Liver (tissue), 9 donors: ENCODE results near the gene TLE1. TPM values are rescaled to one million over a fixed set of nuclear protein-coding genes. Genes with fewer than 3 reads are reported as not detected.

Source experiments
- DNase-seq: peaks from one replicate; pipeline ENCODE4 v3.0.0-alpha.2; 2017; ENCODE audit warnings: low spot score
- H3K27ac ChIP-seq, 2 donors: one replicate each; pipeline ENCODE4 v1.7.0; 2013; ENCODE audit warnings: inconsistent platforms in 2 of 2, low read length in 2 of 2, control low read depth in 1 of 2, low read depth in 1 of 2, mild to moderate bottlenecking in 1 of 2
- H3K27me3 ChIP-seq, 4 donors: one replicate each; pipeline versions ENCODE4 v1.6.1 to v1.7.0; 2013; ENCODE audit warnings: low read length in 3 of 4, inconsistent platforms in 1 of 4, mild to moderate bottlenecking in 1 of 4, moderate library complexity in 1 of 4; ENCODE audit not compliant: control insufficient read depth in 4 of 4, insufficient read depth in 4 of 4
- H3K36me3 ChIP-seq, 4 donors: one replicate each; pipeline versions ENCODE4 v1.6.1 to v1.7.0; 2013; ENCODE audit warnings: low read length in 3 of 4, mild to moderate bottlenecking in 3 of 4, low read depth in 1 of 4, moderate library complexity in 1 of 4; ENCODE audit not compliant: control insufficient read depth in 4 of 4, insufficient read depth in 3 of 4
- H3K4me1 ChIP-seq, 4 donors: one replicate each; pipeline versions ENCODE4 v1.6.1 to v1.7.0; 2013; ENCODE audit warnings: low read length in 3 of 4, mild to moderate bottlenecking in 3 of 4, moderate library complexity in 1 of 4; ENCODE audit not compliant: control insufficient read depth in 4 of 4, insufficient read depth in 4 of 4
- H3K4me3 ChIP-seq, 3 donors: one replicate each; pipeline versions ENCODE4 v1.6.1 to v1.7.0; 2013; ENCODE audit warnings: low read length in 3 of 3, control low read depth in 1 of 3, low read depth in 1 of 3, mild to moderate bottlenecking in 1 of 3
- H3K9ac ChIP-seq, 2 donors: one replicate each; pipeline ENCODE4 v1.7.0; 2013; ENCODE audit warnings: low read length in 2 of 2, mild to moderate bottlenecking in 2 of 2, moderate library complexity in 2 of 2, control low read depth in 1 of 2, low read depth in 1 of 2
- H3K9me3 ChIP-seq, 4 donors: one replicate each; pipeline versions ENCODE4 v1.6.1 to v1.7.0; 2013; ENCODE audit warnings: low read length in 3 of 4; ENCODE audit not compliant: control insufficient read depth in 4 of 4
- EGR1 ChIP-seq, 2 donors: IDR thresholded peaks; 2 replicates each; pipeline ENCODE4 v1.6.1; 2016 to 2018; ENCODE audit warnings: antibody characterized with exemption in 2 of 2, low read depth in 2 of 2
- FOXA1 ChIP-seq: IDR thresholded peaks from 2 replicates; pipeline ENCODE4 v1.6.1; 2016; ENCODE audit warnings: antibody characterized with exemption
- FOXA2 ChIP-seq: IDR thresholded peaks from 2 replicates; pipeline ENCODE4 v1.6.1; 2016; ENCODE audit warnings: antibody characterized with exemption
- GABPA ChIP-seq, 2 donors: IDR thresholded peaks in 1 of 2; conservative IDR thresholded peaks in 1 of 2; 2 replicates each; pipeline ENCODE4 v1.6.1; 2016; ENCODE audit warnings: antibody characterized with exemption in 2 of 2, mild to moderate bottlenecking in 1 of 2, moderate library complexity in 1 of 2
- HNF4A ChIP-seq, 2 donors: conservative IDR thresholded peaks; 2 replicates each; pipeline ENCODE4 v1.6.1; 2016; ENCODE audit warnings: antibody characterized with exemption in 2 of 2, mild to moderate bottlenecking in 2 of 2
- HNF4G ChIP-seq: IDR thresholded peaks from 2 replicates; pipeline ENCODE4 v1.6.1; 2016; ENCODE audit warnings: antibody characterized with exemption
- JUND ChIP-seq, 2 donors: IDR thresholded peaks; 2 replicates each; pipeline ENCODE4 v1.6.1; 2016; ENCODE audit warnings: antibody characterized with exemption in 2 of 2
- NR2F2 ChIP-seq: IDR thresholded peaks from 2 replicates; pipeline ENCODE4 v1.6.1; 2016; ENCODE audit warnings: antibody characterized with exemption
- RAD21 ChIP-seq, 2 donors: IDR thresholded peaks; 2 replicates each; pipeline ENCODE4 v1.6.1; 2016; ENCODE audit warnings: antibody characterized with exemption in 2 of 2, mild to moderate bottlenecking in 2 of 2
- REST ChIP-seq: IDR thresholded peaks from 2 replicates; pipeline ENCODE4 v1.6.1; 2016; ENCODE audit warnings: antibody characterized with exemption, mild to moderate bottlenecking
- RXRA ChIP-seq, 2 donors: IDR thresholded peaks; 2 replicates each; pipeline ENCODE4 v1.6.1; 2017 to 2018; ENCODE audit warnings: antibody characterized with exemption in 2 of 2, mild to moderate bottlenecking in 1 of 2
- SP1 ChIP-seq: IDR thresholded peaks from 2 replicates; pipeline ENCODE4 v1.6.1; 2018; ENCODE audit warnings: antibody characterized with exemption, mild to moderate bottlenecking
- TAF1 ChIP-seq: conservative IDR thresholded peaks from 2 replicates; pipeline ENCODE4 v1.6.1; 2016; ENCODE audit warnings: antibody characterized with exemption, mild to moderate bottlenecking
- YY1 ChIP-seq: IDR thresholded peaks from 2 replicates; pipeline ENCODE4 v1.6.1; 2016; ENCODE audit warnings: antibody characterized with exemption, mild to moderate bottlenecking
- WGBS: extraction: QIAGEN DNeasy Blood & Tissue Kit; methylation state at CpG from one replicate; pipeline ENCODE4 v1.1.7; 2013; 5-methylcytosine and 5-hydroxymethylcytosine counted together
- polyA plus RNA-seq, 2 donors: library from polyadenylated mRNA; stranded (reverse) in 1 of 2; unstranded in 1 of 2; fragments of 200-250 nt in 1 of 2; fragments of >200 nt in 1 of 2; fragmentation: Nextera tagmentation in 1 of 2; extraction: Ambion mirVana in 1 of 2; gene quantifications; one replicate each; pipeline versions ENCODE4 v1.2.1 to v1.2.3, GENCODE V29; 2013 to 2015
- total RNA-seq, 2 donors: library from RNA; depleted of rRNA; stranded (reverse); fragments of >200 nt; gene quantifications; one replicate each; pipeline ENCODE4 v1.2.3, GENCODE V29; 2014
- TF ChIP-seq, protein P1 (sequence below): IDR thresholded peaks from 2 replicates; pipeline ENCODE4 v1.6.1; 2016; ENCODE audit warnings: antibody characterized with exemption
- TF ChIP-seq, protein P2 (sequence below): IDR thresholded peaks from 2 replicates; pipeline ENCODE4 v1.6.1; 2016; ENCODE audit warnings: antibody characterized with exemption
- TF ChIP-seq, protein P3 (sequence below): IDR thresholded peaks from 2 replicates; pipeline ENCODE4 v1.6.1; 2016; ENCODE audit warnings: antibody characterized with exemption
- donor health status: healthy.
- donor health status: healthy.
- donor health status: healthy.
- donor health status: healthy.
- donor health status: healthy.

TLE1 gene
- total and polyA plus RNA-seq, 4 donors = 25.2 to 45.4 (median 25.7) TPM

- TF ChIP-seq, protein P1, sequence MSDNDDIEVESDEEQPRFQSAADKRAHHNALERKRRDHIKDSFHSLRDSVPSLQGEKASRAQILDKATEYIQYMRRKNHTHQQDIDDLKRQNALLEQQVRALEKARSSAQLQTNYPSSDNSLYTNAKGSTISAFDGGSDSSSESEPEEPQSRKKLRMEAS = no peak
- TF ChIP-seq EGR1 (IDR thresholded peaks at IDR 0.05; ENCODE audit: low read depth in 2 of 2) (no peak), NR2F2 (no peak), FOXA1 (no peak), FOXA2 (no peak), YY1 (no peak), REST (no peak), HNF4A (conservative IDR thresholded peaks at IDR 0.05) (no peak), JUND (IDR thresholded peaks at IDR 0.05) (no peak), GABPA (IDR thresholded peaks at IDR 0.05 in 1 of 2, conservative IDR thresholded peaks at IDR 0.05 in 1 of 2) (no peak), RAD21 (IDR thresholded peaks at IDR 0.05) (no peak), RXRA (IDR thresholded peaks at IDR 0.05) (no peak), SP1 (no peak), TAF1 (no peak)
- TF ChIP-seq, protein P2, sequence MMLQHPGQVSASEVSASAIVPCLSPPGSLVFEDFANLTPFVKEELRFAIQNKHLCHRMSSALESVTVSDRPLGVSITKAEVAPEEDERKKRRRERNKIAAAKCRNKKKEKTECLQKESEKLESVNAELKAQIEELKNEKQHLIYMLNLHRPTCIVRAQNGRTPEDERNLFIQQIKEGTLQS = no peak
- TF ChIP-seq, protein P3, sequence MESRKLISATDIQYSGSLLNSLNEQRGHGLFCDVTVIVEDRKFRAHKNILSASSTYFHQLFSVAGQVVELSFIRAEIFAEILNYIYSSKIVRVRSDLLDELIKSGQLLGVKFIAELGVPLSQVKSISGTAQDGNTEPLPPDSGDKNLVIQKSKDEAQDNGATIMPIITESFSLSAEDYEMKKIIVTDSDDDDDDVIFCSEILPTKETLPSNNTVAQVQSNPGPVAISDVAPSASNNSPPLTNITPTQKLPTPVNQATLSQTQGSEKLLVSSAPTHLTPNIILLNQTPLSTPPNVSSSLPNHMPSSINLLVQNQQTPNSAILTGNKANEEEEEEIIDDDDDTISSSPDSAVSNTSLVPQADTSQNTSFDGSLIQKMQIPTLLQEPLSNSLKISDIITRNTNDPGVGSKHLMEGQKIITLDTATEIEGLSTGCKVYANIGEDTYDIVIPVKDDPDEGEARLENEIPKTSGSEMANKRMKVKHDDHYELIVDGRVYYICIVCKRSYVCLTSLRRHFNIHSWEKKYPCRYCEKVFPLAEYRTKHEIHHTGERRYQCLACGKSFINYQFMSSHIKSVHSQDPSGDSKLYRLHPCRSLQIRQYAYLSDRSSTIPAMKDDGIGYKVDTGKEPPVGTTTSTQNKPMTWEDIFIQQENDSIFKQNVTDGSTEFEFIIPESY = no peak
- H3K27me3 ChIP-seq = no peaks in the 10 kb centered on the region
- no peaks in the 10 kb centered on the region for H3K9me3 ChIP-seq
- peak overlapping the region in 1 of 2 donors; percentile 26 for H3K27ac ChIP-seq
- no peak overlapping the region for H3K9ac ChIP-seq
- 51% methylated on average over 5 of the region's 5 CpGs for WGBS
- H3K4me1 ChIP-seq = peaks cover 6 to 47% (median 28%) of the 10 kb centered on the region in 4 donors
- DNase-seq = no peak
- peaks cover 5 to 19% (median 14%) of the 10 kb centered on the region in 4 donors for H3K36me3 ChIP-seq
- H3K4me3 ChIP-seq = no peak overlapping the region
Measured at GRCh38 chr9:81589392-81589791, 100.0 kb downstream of the TLE1 start.

DNA sequence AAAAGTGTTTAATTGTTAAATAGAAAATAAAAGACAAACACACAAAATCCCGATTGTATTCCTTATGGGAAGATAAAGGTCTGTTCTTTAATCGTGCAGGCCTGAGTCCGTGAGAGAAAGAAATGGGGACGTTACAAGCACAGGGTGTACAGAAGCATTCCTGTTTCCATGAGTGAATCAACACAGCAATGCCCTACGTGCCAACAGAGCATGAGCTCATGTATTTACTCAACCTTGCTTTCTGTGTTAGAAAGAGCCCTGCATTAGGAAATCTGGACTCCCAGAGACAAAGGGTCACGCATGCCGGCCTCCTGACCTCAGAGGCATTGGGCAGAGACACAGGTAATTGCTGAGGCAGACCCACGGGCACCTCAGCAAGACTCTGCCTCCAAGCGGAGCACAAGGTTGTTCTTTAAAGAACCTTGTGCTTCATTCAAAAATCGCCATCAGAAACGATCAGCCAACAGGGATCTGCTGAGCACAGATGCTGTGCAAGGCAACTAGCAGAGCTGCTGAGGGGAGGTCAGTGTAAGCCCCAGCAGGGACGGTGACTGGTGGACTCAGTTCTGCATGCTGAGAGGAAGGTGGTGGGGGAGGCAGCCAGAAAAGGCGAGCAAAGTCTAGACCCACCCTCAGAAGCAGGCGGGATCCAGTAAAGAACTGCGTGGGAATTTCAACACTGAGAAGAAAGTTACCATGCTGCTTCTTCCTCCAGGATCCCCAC, 101.0 kb downstream of the TLE1 start:
- WGBS = 28% methylated on average over 15 of the region's 15 CpGs
- H3K9me3 ChIP-seq = no peaks in the 10 kb centered on the region
- H3K27me3 ChIP-seq = no peaks in the 10 kb centered on the region
- H3K36me3 ChIP-seq = peaks cover 5 to 25% (median 20%) of the 10 kb centered on the region in 4 donors
- peak; percentile 58 for DNase-seq
- no peak overlapping the region for H3K4me3 ChIP-seq
- H3K9ac ChIP-seq = peak overlapping the region; percentile 17 to 56
- H3K4me1 ChIP-seq = peaks cover 6 to 47% (median 28%) of the 10 kb centered on the region in 4 donors
- H3K27ac ChIP-seq = peak overlapping the region; percentile 78 to 87
- TF ChIP-seq, protein P2 = peak; percentile 90
- TF ChIP-seq FOXA2 (peak; percentile 97), NR2F2 (peak; percentile 99), FOXA1 (peak; percentile 96), HNF4G (peak; percentile 90), TAF1 (no peak), GABPA (IDR thresholded peaks at IDR 0.05 in 1 of 2, conservative IDR thresholded peaks at IDR 0.05 in 1 of 2) (no peak), RXRA (IDR thresholded peaks at IDR 0.05) (peak; percentile 92 to 96), YY1 (peak; percentile 31), REST (peak; percentile 65), HNF4A (conservative IDR thresholded peaks at IDR 0.05) (peak; percentile 97 to 99), RAD21 (IDR thresholded peaks at IDR 0.05) (peak; percentile 64 to 74), JUND (IDR thresholded peaks at IDR 0.05) (peak; percentile 98 to 99)
- TF ChIP-seq, protein P1 = peak; percentile 88
- TF ChIP-seq, protein P3 = peak; percentile 62
